ENCODE data around the gene UBE2G2. TPM values are rescaled to one million over a fixed set of nuclear protein-coding genes. Genes with fewer than 3 reads are reported as not detected.

Gene UBE2G2
- total RNA-seq, 2 donors from 2014 or later: 62.0 to 83.0 TPM

- no peak for ATAC-seq
- no peak for DNase-seq
These were observed 28.2 kb downstream of the UBE2G2 start for GRCh38 chr21:44773291-44773932.

GRCh38 chr21:44771896-44772525 lies 29.6 kb downstream of the UBE2G2 start:
- ATAC-seq (no peak), DNase-seq (no peak)
- intact Hi-C loops (cut with DNase I): no loop called here

More at GRCh38 chr21:44773291-44773932, 28.2 kb downstream of the UBE2G2 start:
- intact Hi-C loops (cut with DNase I): no loop called here

GRCh38 chr21:44767834-44768831 lies 33.5 kb downstream of the UBE2G2 start:
- DNase-seq: no peak
- ATAC-seq: no peak
- intact Hi-C loops (cut with DNase I): no loop called here

- ATAC-seq (no peak), DNase-seq (no peak)
- intact Hi-C loops (cut with DNase I): no loop called here
These were observed 34.7 kb downstream of the UBE2G2 start for GRCh38 chr21:44766818-44767354.

- ATAC-seq (no peak), DNase-seq (no peak)
- intact Hi-C loops (cut with DNase I): no loop called here
These were observed 35.4 kb downstream of the UBE2G2 start for GRCh38 chr21:44766014-44766817.

- DNase-seq (no peak), ATAC-seq (no peak)
- intact Hi-C loops (cut with DNase I): no loop called here
These were observed 36.2 kb downstream of the UBE2G2 start for GRCh38 chr21:44765231-44766013.

GRCh38 chr21:44764319-44765230 lies 37.0 kb downstream of the UBE2G2 start:
- ATAC-seq (no peak), DNase-seq (no peak)
- intact Hi-C loops (cut with DNase I): no loop called here

GRCh38 chr21:44763451-44764318 lies 37.9 kb downstream of the UBE2G2 start:
- DNase-seq: no peak
- no peak for ATAC-seq
- intact Hi-C loops (cut with DNase I): no loop called here

- DNase-seq: no peak
- intact Hi-C loops (cut with DNase I): no loop called here
- ATAC-seq: no peak
These were observed 38.6 kb downstream of the UBE2G2 start for GRCh38 chr21:44763050-44763378.

GRCh38 chr21:44762221-44763049 lies 39.2 kb downstream of the UBE2G2 start:
- intact Hi-C loops (cut with DNase I): no loop called here
- DNase-seq: no peak
- ATAC-seq: no peak

GRCh38 chr21:44761747-44762208 lies 39.8 kb downstream of the UBE2G2 start:
- intact Hi-C loops (cut with DNase I): no loop called here
- no peak for ATAC-seq
- DNase-seq: no peak

GRCh38 chr21:44761011-44761729 lies 40.5 kb downstream of the UBE2G2 start:
- DNase-seq: no peak
- intact Hi-C loops (cut with DNase I): no loop called here
- ATAC-seq: no peak

- ATAC-seq (no peak), DNase-seq (no peak)
- intact Hi-C loops (cut with DNase I): no loop called here
These were observed 41.2 kb downstream of the UBE2G2 start for GRCh38 chr21:44760376-44760775.

- intact Hi-C loops (cut with DNase I): no loop called here
- DNase-seq (no peak), ATAC-seq (no peak)
These were observed 41.9 kb downstream of the UBE2G2 start for GRCh38 chr21:44759628-44760285.
